ENCODE data around the gene SLC7A1. TPM values are rescaled to one million over a fixed set of nuclear protein-coding genes. Genes with fewer than 3 reads are reported as not detected.

The SLC7A1 gene
- total and polyA plus RNA-seq, 2 donors (not counting 3 experiments of a cell fraction or from before 2014, with no cell fraction given), result 21.0 to 79.3 TPM

DNA sequence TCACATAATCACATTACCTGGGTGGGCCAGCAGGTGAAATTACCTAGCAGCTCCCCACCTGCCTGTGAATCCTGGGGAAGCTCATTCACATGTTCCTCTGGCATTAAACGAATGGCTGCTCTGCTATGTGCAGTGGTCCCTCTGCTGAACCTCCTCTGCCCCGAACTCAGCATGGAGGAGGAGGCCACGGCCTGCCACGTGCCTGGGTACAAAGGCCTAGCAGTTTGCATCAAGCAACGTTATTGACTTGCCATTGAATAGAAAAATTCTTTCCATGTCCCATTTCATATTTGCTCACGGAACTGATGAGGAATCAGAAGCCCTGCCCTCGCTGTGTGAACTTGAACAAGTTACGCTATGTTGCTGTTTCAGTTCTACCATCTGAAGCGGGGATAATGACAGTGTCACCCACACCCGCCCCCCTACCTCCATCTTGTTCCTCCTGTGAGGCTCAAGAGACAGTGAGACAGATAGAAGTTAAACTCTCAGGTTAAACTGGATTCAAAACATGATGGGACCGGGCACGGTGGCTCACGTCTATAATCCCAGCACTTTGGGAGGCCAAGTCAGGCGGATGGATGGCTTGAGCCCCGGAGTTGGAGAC is 25.3 kb downstream of the SLC7A1 start:
- intact Hi-C loops (cut with micrococcal nuclease) (no loop called here), dilution Hi-C loops (cut with MboI; ENCODE audit: extremely low pct_ligation_motif_present, low sequenced_read_pairs) (no loop called here)
- no peak overlapping the region for H3K9ac ChIP-seq (replicated peaks; ENCODE audit: extremely low read depth, insufficient read depth, low read length)
- H3K4me1 ChIP-seq (ENCODE audit: control insufficient read depth, extremely low read depth, insufficient read depth, low read length), result peaks cover 26% of the 10 kb centered on the region
- H3K4me2 ChIP-seq (ENCODE audit: insufficient read depth, low read length), result no peak overlapping the region
- H3K9me3 ChIP-seq (replicated peaks; ENCODE audit: control insufficient read depth, insufficient read depth, low read length), result no peaks in the 10 kb centered on the region
- no TSS peak for BruUV-seq (replicated peaks)
- no peaks in the 10 kb centered on the region for H3K9me1 ChIP-seq (replicated peaks; ENCODE audit: control insufficient read depth, extremely low read depth, insufficient read depth, low read length)
- CTCF ChIA-PET, result interaction anchor here (1.7 to 2.3 kb wide), 2 partner anchors 10 to 62 kb away, joined by 6 read pairs; no protein-coding TSS in a partner anchor
- H3K79me2 ChIP-seq (ENCODE audit: control insufficient read depth, insufficient read depth, low read length), result peaks cover 99% of the 10 kb centered on the region
- H3K27ac ChIP-seq (ENCODE audit: insufficient read depth, low read depth, low read length), result no peak overlapping the region
- TF ChIP-seq FOS (IDR thresholded peaks at IDR 0.05; ENCODE audit: borderline replicate concordance, insufficient read depth, low read length) (no peak), POLR2AphosphoS5 (IDR thresholded peaks at IDR 0.05; ENCODE audit: insufficient read depth, low read depth, low read length) (no peak), EZH2 (IDR thresholded peaks at IDR 0.05; ENCODE audit: borderline replicate concordance, low read depth, low read length, severe bottlenecking) (no peak), GATA2 (IDR thresholded peaks at IDR 0.05; ENCODE audit: insufficient read depth, insufficient read length, low read depth, low read length) (no peak), JUN (IDR thresholded peaks at IDR 0.05; ENCODE audit: borderline replicate concordance, insufficient read depth, insufficient read length, low read depth) (no peak), POLR2A (IDR thresholded peaks at IDR 0.05; ENCODE audit: low read depth, low read length) (no peak), MYC (IDR thresholded peaks at IDR 0.05; ENCODE audit: low read depth, low read length) (no peak)
- TF ChIP-seq, protein P1, sequence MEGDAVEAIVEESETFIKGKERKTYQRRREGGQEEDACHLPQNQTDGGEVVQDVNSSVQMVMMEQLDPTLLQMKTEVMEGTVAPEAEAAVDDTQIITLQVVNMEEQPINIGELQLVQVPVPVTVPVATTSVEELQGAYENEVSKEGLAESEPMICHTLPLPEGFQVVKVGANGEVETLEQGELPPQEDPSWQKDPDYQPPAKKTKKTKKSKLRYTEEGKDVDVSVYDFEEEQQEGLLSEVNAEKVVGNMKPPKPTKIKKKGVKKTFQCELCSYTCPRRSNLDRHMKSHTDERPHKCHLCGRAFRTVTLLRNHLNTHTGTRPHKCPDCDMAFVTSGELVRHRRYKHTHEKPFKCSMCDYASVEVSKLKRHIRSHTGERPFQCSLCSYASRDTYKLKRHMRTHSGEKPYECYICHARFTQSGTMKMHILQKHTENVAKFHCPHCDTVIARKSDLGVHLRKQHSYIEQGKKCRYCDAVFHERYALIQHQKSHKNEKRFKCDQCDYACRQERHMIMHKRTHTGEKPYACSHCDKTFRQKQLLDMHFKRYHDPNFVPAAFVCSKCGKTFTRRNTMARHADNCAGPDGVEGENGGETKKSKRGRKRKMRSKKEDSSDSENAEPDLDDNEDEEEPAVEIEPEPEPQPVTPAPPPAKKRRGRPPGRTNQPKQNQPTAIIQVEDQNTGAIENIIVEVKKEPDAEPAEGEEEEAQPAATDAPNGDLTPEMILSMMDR (IDR thresholded peaks at IDR 0.05; ENCODE audit: extremely low read depth in 1 of 2, insufficient read depth in 1 of 2, low read depth in 1 of 2, low read length in 2 of 2), result no peak
- TF ChIP-seq, protein P2, sequence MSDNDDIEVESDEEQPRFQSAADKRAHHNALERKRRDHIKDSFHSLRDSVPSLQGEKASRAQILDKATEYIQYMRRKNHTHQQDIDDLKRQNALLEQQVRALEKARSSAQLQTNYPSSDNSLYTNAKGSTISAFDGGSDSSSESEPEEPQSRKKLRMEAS (IDR thresholded peaks at IDR 0.05; ENCODE audit: insufficient read depth, insufficient read length), result no peak
- H3K4me3 ChIP-seq (replicated peaks in 1 of 3; ENCODE audit: insufficient read depth in 1 of 3, low read depth in 1 of 3, low read length in 3 of 3), result no peak overlapping the region
- peak; percentile 33 for FAIRE-seq
- no peaks in the 10 kb centered on the region for H4K20me1 ChIP-seq (replicated peaks; ENCODE audit: control insufficient read depth, extremely low read depth, insufficient read depth, low read length)
- no peak for DNase-seq (ENCODE audit: low read depth, low spot score)
- no peak overlapping the region for H2AFZ ChIP-seq (ENCODE audit: low read depth, low read length)
- H3K27me3 ChIP-seq (ENCODE audit: control insufficient read depth in 2 of 2, insufficient read depth in 2 of 2, low read length in 2 of 2), result no peaks in the 10 kb centered on the region
- POLR2A ChIA-PET, result no interaction called here
- no peaks in the 10 kb centered on the region for H3K36me3 ChIP-seq (ENCODE audit: control insufficient read depth in 2 of 2, extremely low read depth in 1 of 2, insufficient read depth in 2 of 2, low read length in 2 of 2)

Measured in endothelial cell of umbilical vein (primary cell).